ENCODE measurements around the gene ABHD2.

- TF ChIP-seq ZNF274 (IDR thresholded peaks at IDR 0.05; ENCODE audit: low read depth, low read length) (no peak), YY1 (IDR thresholded peaks at IDR 0.05; ENCODE audit: insufficient read depth, insufficient read length) (no peak), SUZ12 (IDR thresholded peaks at IDR 0.05; ENCODE audit: extremely low read depth, insufficient read depth, insufficient read length) (no peak)
Measured at GRCh38 chr15:89164712-89165211, 76.5 kb downstream of the ABHD2 start.

Measured in NT2/D1 (cell line).